Keratinocyte (primary cell): Measurements from ENCODE around the gene SLC49A4.

Experiments used
- EZH2 ChIP-seq: IDR thresholded peaks from one replicate; pipeline ENCODE4 v1.6.1; 2012; ENCODE audit warnings: inconsistent platforms, mild to moderate bottlenecking, low read length, moderate library complexity
- TF ChIP-seq, protein P1 (sequence below), 3 experiments: IDR thresholded peaks in 1 of 3; conservative IDR thresholded peaks in 1 of 3; optimal IDR thresholded peaks in 1 of 3; 2 replicates in 2 of 3; 3 replicates in 1 of 3; pipeline versions ENCODE3 to v1.5.1; 2011; ENCODE audit warnings: low read length in 3 of 3, mild to moderate bottlenecking in 3 of 3, moderate library complexity in 2 of 3, control low read depth in 1 of 3, inconsistent platforms in 1 of 3; ENCODE audit not compliant: insufficient read depth in 2 of 3; ENCODE audit errors: extremely low read depth in 1 of 3

DNA sequence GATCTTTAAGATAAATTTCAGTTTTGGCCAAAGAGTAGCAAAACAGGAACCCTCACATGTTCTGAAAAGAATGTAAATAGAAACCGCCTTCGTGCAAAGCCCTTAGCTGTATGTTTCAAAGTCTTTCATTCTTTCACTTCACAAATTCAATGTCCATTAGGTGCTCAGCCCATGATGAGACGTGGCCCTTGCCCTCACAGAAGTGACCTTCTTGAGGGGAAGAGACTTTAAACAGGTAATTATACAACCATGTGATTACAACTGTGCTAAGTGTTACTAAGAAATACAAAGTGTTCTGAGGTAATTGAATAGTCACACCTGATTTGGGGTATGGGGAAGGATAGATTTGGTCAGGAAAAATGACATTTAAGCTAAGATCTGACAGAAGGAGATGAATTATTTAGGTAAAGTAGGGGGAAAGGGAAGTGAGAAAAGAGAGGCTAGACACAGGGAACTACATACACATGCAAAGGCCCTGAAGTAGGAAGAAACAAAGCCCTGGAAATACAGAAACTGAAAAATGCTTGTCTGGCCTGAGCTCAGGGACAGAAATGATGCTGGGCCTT lies 20.8 kb upstream of the SLC49A4 start:
- TF ChIP-seq, protein P1, sequence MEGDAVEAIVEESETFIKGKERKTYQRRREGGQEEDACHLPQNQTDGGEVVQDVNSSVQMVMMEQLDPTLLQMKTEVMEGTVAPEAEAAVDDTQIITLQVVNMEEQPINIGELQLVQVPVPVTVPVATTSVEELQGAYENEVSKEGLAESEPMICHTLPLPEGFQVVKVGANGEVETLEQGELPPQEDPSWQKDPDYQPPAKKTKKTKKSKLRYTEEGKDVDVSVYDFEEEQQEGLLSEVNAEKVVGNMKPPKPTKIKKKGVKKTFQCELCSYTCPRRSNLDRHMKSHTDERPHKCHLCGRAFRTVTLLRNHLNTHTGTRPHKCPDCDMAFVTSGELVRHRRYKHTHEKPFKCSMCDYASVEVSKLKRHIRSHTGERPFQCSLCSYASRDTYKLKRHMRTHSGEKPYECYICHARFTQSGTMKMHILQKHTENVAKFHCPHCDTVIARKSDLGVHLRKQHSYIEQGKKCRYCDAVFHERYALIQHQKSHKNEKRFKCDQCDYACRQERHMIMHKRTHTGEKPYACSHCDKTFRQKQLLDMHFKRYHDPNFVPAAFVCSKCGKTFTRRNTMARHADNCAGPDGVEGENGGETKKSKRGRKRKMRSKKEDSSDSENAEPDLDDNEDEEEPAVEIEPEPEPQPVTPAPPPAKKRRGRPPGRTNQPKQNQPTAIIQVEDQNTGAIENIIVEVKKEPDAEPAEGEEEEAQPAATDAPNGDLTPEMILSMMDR (optimal IDR thresholded peaks at IDR 0.05 in 1 of 3, IDR thresholded peaks at IDR 0.05 in 1 of 3, conservative IDR thresholded peaks at IDR 0.05 in 1 of 3; ENCODE audit: extremely low read depth in 1 of 3, insufficient read depth in 2 of 3, low read length in 3 of 3) = no peak
- no peak for TF ChIP-seq EZH2
